ENCODE data around the gene DACT3.

The DACT3 gene

DNA sequence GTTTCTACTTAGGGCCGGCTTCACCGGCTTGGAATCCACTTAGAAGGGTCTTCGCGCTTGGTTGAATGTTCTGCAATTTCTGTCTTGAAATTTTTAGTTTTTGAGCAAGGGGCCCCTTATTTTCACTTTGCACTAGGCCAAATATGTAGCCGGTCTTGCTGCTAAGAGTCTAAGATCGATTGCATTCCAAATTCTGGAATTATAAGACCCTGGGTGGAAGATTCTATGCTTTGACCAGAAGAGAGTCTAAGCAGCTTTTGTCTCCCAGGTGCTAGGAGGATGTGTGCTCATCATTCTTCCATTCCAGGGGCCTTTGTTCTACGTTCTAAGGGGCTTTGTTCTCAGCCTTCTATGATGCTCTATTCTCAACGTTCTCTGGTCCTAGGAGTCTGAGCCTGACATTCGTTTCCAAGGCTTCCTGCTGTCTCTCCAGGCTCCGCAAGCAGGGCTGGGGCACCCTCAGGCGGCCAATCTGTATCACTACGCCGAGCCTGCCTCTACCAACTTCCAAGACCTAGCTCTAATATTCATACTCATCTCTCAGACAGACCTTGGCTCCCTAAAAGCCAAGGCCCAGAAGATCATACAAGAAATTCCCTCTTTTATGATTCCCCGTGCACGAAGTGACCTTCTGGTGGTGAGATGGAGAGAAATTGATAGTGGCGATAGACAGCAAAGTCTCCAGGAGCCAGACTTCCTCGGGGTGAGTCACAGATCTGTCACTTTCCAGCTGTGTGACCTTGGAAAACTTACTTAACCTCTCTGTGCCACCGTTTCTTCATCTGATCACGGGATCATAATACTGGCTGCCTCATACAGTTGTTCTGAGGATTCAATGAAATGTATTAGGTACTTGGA is 982 bp upstream of the DACT3 start:
- TF ChIP-seq, protein P1, sequence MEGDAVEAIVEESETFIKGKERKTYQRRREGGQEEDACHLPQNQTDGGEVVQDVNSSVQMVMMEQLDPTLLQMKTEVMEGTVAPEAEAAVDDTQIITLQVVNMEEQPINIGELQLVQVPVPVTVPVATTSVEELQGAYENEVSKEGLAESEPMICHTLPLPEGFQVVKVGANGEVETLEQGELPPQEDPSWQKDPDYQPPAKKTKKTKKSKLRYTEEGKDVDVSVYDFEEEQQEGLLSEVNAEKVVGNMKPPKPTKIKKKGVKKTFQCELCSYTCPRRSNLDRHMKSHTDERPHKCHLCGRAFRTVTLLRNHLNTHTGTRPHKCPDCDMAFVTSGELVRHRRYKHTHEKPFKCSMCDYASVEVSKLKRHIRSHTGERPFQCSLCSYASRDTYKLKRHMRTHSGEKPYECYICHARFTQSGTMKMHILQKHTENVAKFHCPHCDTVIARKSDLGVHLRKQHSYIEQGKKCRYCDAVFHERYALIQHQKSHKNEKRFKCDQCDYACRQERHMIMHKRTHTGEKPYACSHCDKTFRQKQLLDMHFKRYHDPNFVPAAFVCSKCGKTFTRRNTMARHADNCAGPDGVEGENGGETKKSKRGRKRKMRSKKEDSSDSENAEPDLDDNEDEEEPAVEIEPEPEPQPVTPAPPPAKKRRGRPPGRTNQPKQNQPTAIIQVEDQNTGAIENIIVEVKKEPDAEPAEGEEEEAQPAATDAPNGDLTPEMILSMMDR (IDR thresholded peaks at IDR 0.05; ENCODE audit: low read depth, low read length), result peak; percentile 99
- no peak for TF ChIP-seq EZH2phosphoT487 (IDR thresholded peaks at IDR 0.05; ENCODE audit: low read depth)
- H3K27me3 ChIP-seq (ENCODE audit: low read depth, low read length), result peaks cover 18% of the 10 kb centered on the region
- peak overlapping the region; percentile 89 for H3K4me2 ChIP-seq (ENCODE audit: low read length)
- H3K36me3 ChIP-seq (replicated peaks; ENCODE audit: low read depth, low read length), result no peaks in the 10 kb centered on the region
- H3K9me3 ChIP-seq (ENCODE audit: insufficient read depth, low read length), result no peaks in the 10 kb centered on the region
- peak overlapping the region; percentile 8; the same call in 1 of the 2 replicates for H3K27ac ChIP-seq (ENCODE audit: low read length)
- H3K4me3 ChIP-seq (ENCODE audit: low read length), result peak overlapping the region; percentile 77
- H2AFZ ChIP-seq (ENCODE audit: low read depth, low read length), result 0 out of 2 replicates have a peak overlapping the region, but pooled peaks have one; percentile 34
- H3K4me1 ChIP-seq (ENCODE audit: low read length), result peaks cover 24% of the 10 kb centered on the region
- H3K9ac ChIP-seq (ENCODE audit: low read length), result peak overlapping the region; percentile 26; the same call in 1 of the 2 replicates
- no peaks in the 10 kb centered on the region for H4K20me1 ChIP-seq (ENCODE audit: insufficient read depth, low read length)
- H3K79me2 ChIP-seq (ENCODE audit: low read length), result no peaks in the 10 kb centered on the region

DNA sequence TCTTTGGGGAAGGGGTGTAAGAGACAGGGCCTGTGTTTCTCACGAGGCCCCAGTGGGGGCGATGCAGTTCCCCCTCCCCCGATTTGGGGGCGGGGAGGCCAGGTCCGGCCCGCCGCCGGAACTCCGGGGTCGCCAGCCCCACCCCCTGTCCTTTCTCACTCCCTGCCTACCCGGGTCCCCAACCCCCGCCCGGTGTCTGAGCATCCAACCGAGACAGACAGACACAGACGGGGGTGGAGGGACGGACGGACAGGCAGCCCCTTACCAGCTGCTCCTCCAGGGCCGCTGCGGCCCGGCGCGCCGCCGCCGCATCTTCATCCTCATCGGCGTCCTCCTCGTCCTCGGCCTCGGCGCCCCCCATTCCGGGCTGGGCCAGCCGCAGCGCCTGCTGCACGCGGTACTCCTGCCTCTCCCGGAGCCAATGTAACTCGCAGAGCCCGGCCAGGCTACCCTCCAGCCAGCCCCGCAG is 397 bp downstream of the DACT3 start:
- H2AFZ ChIP-seq (ENCODE audit: low read depth, low read length), result no peak overlapping the region
- H3K9me3 ChIP-seq (ENCODE audit: insufficient read depth, low read length), result no peaks in the 10 kb centered on the region
- H3K27me3 ChIP-seq (ENCODE audit: low read depth, low read length), result peaks cover 18% of the 10 kb centered on the region
- H3K4me2 ChIP-seq (ENCODE audit: low read length), result peak overlapping the region; percentile 92
- no peaks in the 10 kb centered on the region for H4K20me1 ChIP-seq (ENCODE audit: insufficient read depth, low read length)
- H3K4me1 ChIP-seq (ENCODE audit: low read length), result peaks cover 24% of the 10 kb centered on the region
- H3K79me2 ChIP-seq (ENCODE audit: low read length), result no peaks in the 10 kb centered on the region
- H3K9ac ChIP-seq (ENCODE audit: low read length), result peak overlapping the region; percentile 33
- H3K36me3 ChIP-seq (replicated peaks; ENCODE audit: low read depth, low read length), result no peaks in the 10 kb centered on the region
- peak overlapping the region; percentile 78 for H3K4me3 ChIP-seq (ENCODE audit: low read length)
- no peak for TF ChIP-seq EZH2phosphoT487 (IDR thresholded peaks at IDR 0.05; ENCODE audit: low read depth)
- TF ChIP-seq, protein P1 (IDR thresholded peaks at IDR 0.05; ENCODE audit: low read depth, low read length), result peak; percentile 19; the same call in 1 of the 2 replicates
- H3K27ac ChIP-seq (ENCODE audit: low read length), result no peak overlapping the region

DNA sequence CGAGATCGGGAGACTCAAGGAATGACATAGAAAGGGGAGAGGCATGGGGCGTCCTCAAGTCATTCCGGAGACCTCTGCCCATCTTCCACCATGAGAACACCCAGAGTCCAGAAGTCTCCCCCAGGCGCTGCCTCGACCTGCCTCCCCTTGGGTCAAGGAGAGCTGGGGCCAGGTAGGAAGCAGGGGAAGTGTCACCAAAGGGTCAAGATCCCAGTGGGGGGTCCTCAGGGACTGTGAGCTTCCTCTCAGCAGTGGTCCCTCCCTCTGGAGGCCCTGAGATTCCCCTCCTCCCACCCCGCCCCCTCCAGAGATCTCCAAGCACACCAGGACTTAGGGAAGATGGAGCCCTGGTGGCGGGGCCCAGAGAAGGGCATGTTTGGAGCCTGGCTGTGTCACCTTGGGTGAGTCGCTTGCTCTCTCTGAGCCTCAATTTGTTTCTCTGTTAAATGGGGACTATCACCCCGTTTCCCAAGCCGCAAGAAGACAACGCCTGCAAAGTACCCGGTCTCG is 919 bp downstream of the DACT3 start:
- peak overlapping the region; percentile 92 for H3K4me2 ChIP-seq (ENCODE audit: low read length)
- peak overlapping the region; percentile 78 for H3K4me3 ChIP-seq (ENCODE audit: low read length)
- H2AFZ ChIP-seq (ENCODE audit: low read depth, low read length), result no peak overlapping the region
- peaks cover 18% of the 10 kb centered on the region for H3K27me3 ChIP-seq (ENCODE audit: low read depth, low read length)
- H3K36me3 ChIP-seq (replicated peaks; ENCODE audit: low read depth, low read length), result no peaks in the 10 kb centered on the region
- TF ChIP-seq, protein P1 (IDR thresholded peaks at IDR 0.05; ENCODE audit: low read depth, low read length), result no peak
- no peak for TF ChIP-seq EZH2phosphoT487 (IDR thresholded peaks at IDR 0.05; ENCODE audit: low read depth)
- H4K20me1 ChIP-seq (ENCODE audit: insufficient read depth, low read length), result no peaks in the 10 kb centered on the region
- no peak overlapping the region for H3K27ac ChIP-seq (ENCODE audit: low read length)
- H3K9me3 ChIP-seq (ENCODE audit: insufficient read depth, low read length), result no peaks in the 10 kb centered on the region
- peaks cover 24% of the 10 kb centered on the region for H3K4me1 ChIP-seq (ENCODE audit: low read length)
- no peaks in the 10 kb centered on the region for H3K79me2 ChIP-seq (ENCODE audit: low read length)
- H3K9ac ChIP-seq (ENCODE audit: low read length), result peak overlapping the region; percentile 33
